ENCODE data around the gene RFTN2. TPM values are rescaled to one million over a fixed set of nuclear protein-coding genes. Genes with fewer than 3 reads are reported as not detected.

Gene RFTN2
- total and polyA plus RNA-seq, 9 of the 15 experiments (the other 6 are each of a cell fraction or from before 2014, with no cell fraction given) = 0.01 to 0.11 (median 0.04) TPM; not detected in 6

DNA sequence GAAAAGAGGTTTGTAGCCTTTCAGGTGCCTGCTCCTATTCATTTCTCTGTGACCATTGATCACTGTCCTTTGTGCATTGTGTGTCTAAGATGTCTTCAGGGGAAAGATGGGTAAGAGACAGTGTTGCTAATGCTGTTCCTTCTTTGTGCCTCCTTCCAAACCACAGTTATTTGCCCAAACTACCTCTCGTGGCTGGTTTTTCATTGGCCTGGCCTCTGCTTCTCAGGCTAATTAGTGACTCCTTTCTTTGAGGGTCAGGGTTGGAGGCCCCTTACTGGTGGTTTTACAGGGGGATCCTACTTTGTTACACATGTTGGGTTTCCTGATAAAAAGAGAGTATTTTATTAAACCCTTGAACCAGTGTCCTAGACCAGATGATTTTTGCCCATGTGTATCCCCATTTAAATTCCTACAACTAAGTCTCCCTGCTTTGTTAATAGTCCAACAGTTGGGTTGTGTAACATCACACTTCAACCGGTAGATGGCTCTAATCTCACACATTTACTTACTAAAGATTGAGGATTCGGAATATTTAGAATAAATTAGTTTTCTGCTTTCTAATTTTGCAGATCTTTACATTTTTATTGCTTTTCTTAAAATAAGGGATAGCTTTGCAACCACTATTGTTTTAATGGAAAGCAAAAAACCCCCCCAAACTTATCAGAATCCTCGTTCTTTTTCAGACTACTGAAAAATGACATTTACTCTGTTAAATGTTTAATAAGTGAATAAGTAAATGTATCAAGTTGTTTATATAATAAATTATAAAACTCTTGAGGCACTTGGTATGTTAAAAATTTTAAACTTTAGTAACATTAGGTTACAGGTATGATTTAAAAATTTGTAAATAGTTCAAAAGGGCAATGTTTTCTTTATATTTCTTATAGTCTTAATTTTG lies 32.2 kb upstream of the RFTN2 start:
- FAIRE-seq = peak; percentile 68
- ChIA-PET CTCF (ENCODE audit: low intra/inter-chr PET ratio) (interaction anchor here (1.0 to 1.6 kb wide), 2 partner anchors 70 to 589 kb away, joined by 3 to 6 read pairs; no protein-coding TSS in a partner anchor), POLR2A (interaction anchor here (0.6 kb wide), 1 partner anchor 347 kb away, joined by 3 read pairs; no protein-coding TSS in a partner anchor)
- H3K9me1 ChIP-seq (ENCODE audit: control insufficient read depth, insufficient read depth, low read length) = no peaks in the 10 kb centered on the region
- WGBS (ENCODE audit: insufficient coverage, low coverage, missing lambda C conversion rate) = 3% methylated on average over 4 of the region's 4 CpGs
- H3K4me2 ChIP-seq (ENCODE audit: insufficient read depth, low read length) = peak overlapping the region; percentile 85
- peak; percentile 27; the same call in 2 of the 3 replicates for ATAC-seq
- peaks cover 14% of the 10 kb centered on the region for H4K20me1 ChIP-seq (replicated peaks; ENCODE audit: control insufficient read depth, insufficient read depth, low read length)
- peaks cover 5 to 12% of the 10 kb centered on the region in 2 experiments; a peak in 4 of 5 replicates for H3K4me1 ChIP-seq (replicated peaks in 1 of 2; ENCODE audit: control insufficient read depth in 2 of 2, insufficient read depth in 2 of 2, low read length in 2 of 2)
- H3K4me3 ChIP-seq = peak overlapping the region; percentile 88
- H3K27ac ChIP-seq (ENCODE audit: extremely low read depth, low read depth, low read length) = no peak overlapping the region; the same call in 1 of the 3 replicates
- DNase-seq (ENCODE audit: extremely low read depth in 1 of 4, low spot score in 3 of 4) = peak in 1 of 4 experiments; percentile 40
- no TSS peak for BruUV-seq (replicated peaks)
- H2AFZ ChIP-seq (ENCODE audit: low read depth, low read length) = no peak overlapping the region
- H3K79me2 ChIP-seq (ENCODE audit: control insufficient read depth, insufficient read depth, low read length) = peaks cover 62% of the 10 kb centered on the region
- H3K36me3 ChIP-seq (ENCODE audit: control insufficient read depth, insufficient read depth, low read length) = peaks cover 46% of the 10 kb centered on the region
- peak overlapping the region; percentile 2 to 52; a peak in 3 of 4 replicates for H3K9ac ChIP-seq (ENCODE audit: insufficient read depth in 1 of 2, low read depth in 2 of 2, low read length in 2 of 2)
- intact Hi-C loops (cut with micrococcal nuclease) = loop anchor here (1.0 to 10.0 kb wide), 6 partner anchors 70 to 589 kb away; partner anchors contain the start of gene HSPD1
- no peaks in the 10 kb centered on the region for H3K27me3 ChIP-seq (ENCODE audit: control insufficient read depth in 2 of 2, insufficient read depth in 2 of 2, low read length in 2 of 2)
- in situ Hi-C loops (cut with MboI) = no loop called here
- no peaks in the 10 kb centered on the region for H3K9me3 ChIP-seq (replicated peaks; ENCODE audit: control insufficient read depth, insufficient read depth, low read depth, low read length)
- TF ChIP-seq DMBX1 (CRISPR knock-in tag; IDR thresholded peaks at IDR 0.05; ENCODE audit: borderline replicate concordance) (no peak), ZBTB5 (IDR thresholded peaks at IDR 0.05) (no peak), HNRNPK (IDR thresholded peaks at IDR 0.05; ENCODE audit: low read depth, low read length, poor library complexity, severe bottlenecking) (no peak), RBM22 (IDR thresholded peaks at IDR 0.05; ENCODE audit: low read depth, low read length, poor library complexity, severe bottlenecking) (no peak), RAD21 (CRISPR knock-in tag; conservative IDR thresholded peaks at IDR 0.05 in 1 of 2, IDR thresholded peaks at IDR 0.05 in 1 of 2) (peak; percentile 62 to 66), CTCF (IDR thresholded peaks at IDR 0.05 in 2 of 3, conservative IDR thresholded peaks at IDR 0.05 in 1 of 3; ENCODE audit: insufficient read depth in 2 of 3, low read depth in 1 of 3, low read length in 3 of 3) (peak; percentile 17 to 60 (median 50); a peak in 4 of 6 replicates), ADNP (tag; IDR thresholded peaks at IDR 0.05) (no peak)

Measured in K562 (cell line).